OCI-LY7 (cell line): ENCODE measurements around the gene ADAMTSL3.

Experiments
- CTCF ChIP-seq: fragments of 200-600 bp; sonication (generic); conservative IDR thresholded peaks from 2 replicates; pipeline ENCODE4 v1.5.1; 2014; ENCODE audit warnings: mild to moderate bottlenecking, antibody characterized with exemption, low read length, moderate library complexity, mixed read lengths
- EZH2phosphoT487 ChIP-seq: fragments of 200-600 bp; sonication (generic); IDR thresholded peaks from 2 replicates; pipeline ENCODE4 v1.6.1; 2018; ENCODE audit warnings: low read depth, borderline replicate concordance, mild to moderate bottlenecking, mixed run types, antibody characterized with exemption, low read length, moderate library complexity, mixed read lengths

GRCh38 chr15:83905556-83906273 lies 251.8 kb downstream of the ADAMTSL3 start:
- TF ChIP-seq CTCF (no peak), EZH2phosphoT487 (no peak)
